Measurements from ENCODE around the gene TRABD2B.

The TRABD2B gene

GRCh38 chr1:47883963-47884362, 113.2 kb downstream of the TRABD2B start:
- Histone ChIP-seq H3K36me3 (ENCODE audit: control insufficient read depth, insufficient read depth, low read length, severe bottlenecking) (no peaks in the 10 kb centered on the region), H3K9ac (ENCODE audit: low read length) (no peak overlapping the region), H3K4me3 (ENCODE audit: low read length) (no peak overlapping the region), H3K9me3 (ENCODE audit: control insufficient read depth, low read length) (no peaks in the 10 kb centered on the region), H3K4me1 (ENCODE audit: control insufficient read depth, insufficient read depth, low read length) (peaks cover 9% of the 10 kb centered on the region), H3K27me3 (replicated peaks; ENCODE audit: control insufficient read depth, insufficient read depth, low read length) (no peaks in the 10 kb centered on the region)
- no peak for DNase-seq (ENCODE audit: low read depth)

- H3K36me3 ChIP-seq (ENCODE audit: control insufficient read depth, insufficient read depth, low read length, severe bottlenecking) = no peaks in the 10 kb centered on the region
- no peaks in the 10 kb centered on the region for H3K9me3 ChIP-seq (ENCODE audit: control insufficient read depth, low read length)
- no peak overlapping the region for H3K4me3 ChIP-seq (ENCODE audit: low read length)
- DNase-seq (ENCODE audit: low read depth) = peak; percentile 59
- no peak overlapping the region for H3K9ac ChIP-seq (ENCODE audit: low read length)
- H3K27me3 ChIP-seq (replicated peaks; ENCODE audit: control insufficient read depth, insufficient read depth, low read length) = no peaks in the 10 kb centered on the region
- peaks cover 9% of the 10 kb centered on the region for H3K4me1 ChIP-seq (ENCODE audit: control insufficient read depth, insufficient read depth, low read length)
Measured at GRCh38 chr1:47881505-47882442, 115.4 kb downstream of the TRABD2B start.

- H3K9ac ChIP-seq (ENCODE audit: low read length) = no peak overlapping the region
- peaks cover 12% of the 10 kb centered on the region for H3K4me1 ChIP-seq (ENCODE audit: control insufficient read depth, insufficient read depth, low read length)
- peaks cover 4% of the 10 kb centered on the region for H3K27me3 ChIP-seq (replicated peaks; ENCODE audit: control insufficient read depth, insufficient read depth, low read length)
- DNase-seq (ENCODE audit: low read depth) = no peak
- no peaks in the 10 kb centered on the region for H3K36me3 ChIP-seq (ENCODE audit: control insufficient read depth, insufficient read depth, low read length, severe bottlenecking)
- H3K9me3 ChIP-seq (ENCODE audit: control insufficient read depth, low read length) = no peaks in the 10 kb centered on the region
- no peak overlapping the region for H3K4me3 ChIP-seq (ENCODE audit: low read length)
Measured at GRCh38 chr1:47876587-47876963, 120.6 kb downstream of the TRABD2B start.

GRCh38 chr1:47875831-47876586, 121.2 kb downstream of the TRABD2B start:
- Histone ChIP-seq H3K4me1 (ENCODE audit: control insufficient read depth, insufficient read depth, low read length) (peaks cover 10% of the 10 kb centered on the region), H3K9me3 (ENCODE audit: control insufficient read depth, low read length) (no peaks in the 10 kb centered on the region), H3K36me3 (ENCODE audit: control insufficient read depth, insufficient read depth, low read length, severe bottlenecking) (no peaks in the 10 kb centered on the region), H3K9ac (ENCODE audit: low read length) (no peak overlapping the region), H3K4me3 (ENCODE audit: low read length) (no peak overlapping the region), H3K27me3 (replicated peaks; ENCODE audit: control insufficient read depth, insufficient read depth, low read length) (peaks cover 4% of the 10 kb centered on the region)
- DNase-seq (ENCODE audit: low read depth) = no peak

GRCh38 chr1:47875036-47875435, 122.1 kb downstream of the TRABD2B start:
- no peaks in the 10 kb centered on the region for H3K36me3 ChIP-seq (ENCODE audit: control insufficient read depth, insufficient read depth, low read length, severe bottlenecking)
- DNase-seq (ENCODE audit: low read depth) = no peak
- H3K4me3 ChIP-seq (ENCODE audit: low read length) = no peak overlapping the region
- H3K9me3 ChIP-seq (ENCODE audit: control insufficient read depth, low read length) = no peaks in the 10 kb centered on the region
- peaks cover 4% of the 10 kb centered on the region for H3K27me3 ChIP-seq (replicated peaks; ENCODE audit: control insufficient read depth, insufficient read depth, low read length)
- H3K4me1 ChIP-seq (ENCODE audit: control insufficient read depth, insufficient read depth, low read length) = peaks cover 10% of the 10 kb centered on the region
- H3K9ac ChIP-seq (ENCODE audit: low read length) = no peak overlapping the region

GRCh38 chr1:47873337-47873736, 123.8 kb downstream of the TRABD2B start:
- no peaks in the 10 kb centered on the region for H3K36me3 ChIP-seq (ENCODE audit: control insufficient read depth, insufficient read depth, low read length, severe bottlenecking)
- no peak for DNase-seq (ENCODE audit: low read depth)
- peaks cover under 1% of the 10 kb centered on the region for H3K9me3 ChIP-seq (ENCODE audit: control insufficient read depth, low read length)
- no peak overlapping the region for H3K9ac ChIP-seq (ENCODE audit: low read length)
- H3K27me3 ChIP-seq (replicated peaks; ENCODE audit: control insufficient read depth, insufficient read depth, low read length) = peaks cover 4% of the 10 kb centered on the region
- H3K4me1 ChIP-seq (ENCODE audit: control insufficient read depth, insufficient read depth, low read length) = peaks cover 10% of the 10 kb centered on the region
- H3K4me3 ChIP-seq (ENCODE audit: low read length) = no peak overlapping the region

- DNase-seq (ENCODE audit: low read depth) = no peak
- no peak overlapping the region for H3K9ac ChIP-seq (ENCODE audit: low read length)
- H3K9me3 ChIP-seq (ENCODE audit: control insufficient read depth, low read length) = peaks cover 2% of the 10 kb centered on the region
- no peak overlapping the region for H3K4me3 ChIP-seq (ENCODE audit: low read length)
- no peaks in the 10 kb centered on the region for H3K36me3 ChIP-seq (ENCODE audit: control insufficient read depth, insufficient read depth, low read length, severe bottlenecking)
- peaks cover 4% of the 10 kb centered on the region for H3K27me3 ChIP-seq (replicated peaks; ENCODE audit: control insufficient read depth, insufficient read depth, low read length)
- peaks cover 10% of the 10 kb centered on the region for H3K4me1 ChIP-seq (ENCODE audit: control insufficient read depth, insufficient read depth, low read length)
Measured at GRCh38 chr1:47872886-47873285, 124.3 kb downstream of the TRABD2B start.

GRCh38 chr1:47871799-47872353, 125.3 kb downstream of the TRABD2B start:
- Histone ChIP-seq H3K4me3 (ENCODE audit: low read length) (no peak overlapping the region), H3K36me3 (ENCODE audit: control insufficient read depth, insufficient read depth, low read length, severe bottlenecking) (no peaks in the 10 kb centered on the region), H3K9me3 (ENCODE audit: control insufficient read depth, low read length) (peaks cover 2% of the 10 kb centered on the region), H3K9ac (ENCODE audit: low read length) (no peak overlapping the region), H3K27me3 (replicated peaks; ENCODE audit: control insufficient read depth, insufficient read depth, low read length) (peaks cover 4% of the 10 kb centered on the region), H3K4me1 (ENCODE audit: control insufficient read depth, insufficient read depth, low read length) (peaks cover 10% of the 10 kb centered on the region)
- DNase-seq (ENCODE audit: low read depth) = no peak

- Histone ChIP-seq H3K4me1 (ENCODE audit: control insufficient read depth, insufficient read depth, low read length) (peaks cover 6% of the 10 kb centered on the region), H3K4me3 (ENCODE audit: low read length) (no peak overlapping the region), H3K36me3 (ENCODE audit: control insufficient read depth, insufficient read depth, low read length, severe bottlenecking) (no peaks in the 10 kb centered on the region), H3K9me3 (ENCODE audit: control insufficient read depth, low read length) (peaks cover 2% of the 10 kb centered on the region), H3K27me3 (replicated peaks; ENCODE audit: control insufficient read depth, insufficient read depth, low read length) (peaks cover 4% of the 10 kb centered on the region), H3K9ac (ENCODE audit: low read length) (no peak overlapping the region)
- no peak for DNase-seq (ENCODE audit: low read depth)
Measured at GRCh38 chr1:47870946-47871676, 126.1 kb downstream of the TRABD2B start.

GRCh38 chr1:47870480-47870879, 126.7 kb downstream of the TRABD2B start:
- no peaks in the 10 kb centered on the region for H3K36me3 ChIP-seq (ENCODE audit: control insufficient read depth, insufficient read depth, low read length, severe bottlenecking)
- DNase-seq (ENCODE audit: low read depth) = no peak
- H3K9me3 ChIP-seq (ENCODE audit: control insufficient read depth, low read length) = peaks cover 2% of the 10 kb centered on the region
- peaks cover 4% of the 10 kb centered on the region for H3K27me3 ChIP-seq (replicated peaks; ENCODE audit: control insufficient read depth, insufficient read depth, low read length)
- H3K4me1 ChIP-seq (ENCODE audit: control insufficient read depth, insufficient read depth, low read length) = no peaks in the 10 kb centered on the region
- H3K4me3 ChIP-seq (ENCODE audit: low read length) = no peak overlapping the region
- no peak overlapping the region for H3K9ac ChIP-seq (ENCODE audit: low read length)

GRCh38 chr1:47868348-47868676, 128.9 kb downstream of the TRABD2B start:
- Histone ChIP-seq H3K36me3 (ENCODE audit: control insufficient read depth, insufficient read depth, low read length, severe bottlenecking) (no peaks in the 10 kb centered on the region), H3K4me1 (ENCODE audit: control insufficient read depth, insufficient read depth, low read length) (no peaks in the 10 kb centered on the region), H3K9ac (ENCODE audit: low read length) (no peak overlapping the region), H3K4me3 (ENCODE audit: low read length) (no peak overlapping the region), H3K27me3 (replicated peaks; ENCODE audit: control insufficient read depth, insufficient read depth, low read length) (peaks cover 4% of the 10 kb centered on the region), H3K9me3 (ENCODE audit: control insufficient read depth, low read length) (peaks cover 2% of the 10 kb centered on the region)
- DNase-seq (ENCODE audit: low read depth) = no peak

Data from adipocyte (in vitro differentiated cells).